Measurements from ENCODE around the gene PRDM2. TPM values are rescaled to one million over a fixed set of nuclear protein-coding genes. Genes with fewer than 3 reads are reported as not detected.

Gene PRDM2
- polyA plus RNA-seq, 1 donor (not counting 4 experiments of a cell fraction or from before 2014, with no cell fraction given) = 13.8 TPM

DNA sequence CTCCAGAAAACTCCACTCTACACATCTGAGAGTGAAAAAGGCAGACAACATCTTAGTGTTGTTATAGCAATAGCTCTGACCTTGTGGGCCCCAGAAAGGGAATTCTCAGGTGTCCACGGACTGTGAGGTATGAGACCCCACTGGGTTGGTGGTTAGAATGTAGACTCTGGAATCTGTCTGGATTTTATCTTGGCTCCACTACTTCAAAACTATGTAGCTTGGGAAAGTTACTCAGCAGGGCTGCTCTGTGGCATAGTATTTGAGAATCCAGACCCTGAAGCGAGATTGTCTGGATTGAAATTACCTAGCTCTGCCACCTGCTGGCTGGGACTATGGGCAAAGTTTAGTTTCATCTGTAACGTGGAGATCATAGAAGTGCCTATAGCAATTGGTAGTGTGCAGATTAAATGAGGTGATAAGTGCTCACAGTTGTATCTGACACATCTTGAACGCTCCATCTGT lies 25.8 kb downstream of the PRDM2 start:
- no peak overlapping the region for H3K4me2 ChIP-seq (ENCODE audit: control insufficient read depth, extremely low read depth, insufficient read depth, low read depth, low read length)
- no peak overlapping the region for H3K4me3 ChIP-seq (ENCODE audit: control insufficient read depth in 2 of 3, extremely low read depth in 1 of 3, insufficient read depth in 2 of 3, low read depth in 1 of 3, low read length in 3 of 3)
- no peak overlapping the region for H3K27ac ChIP-seq (ENCODE audit: control insufficient read depth, insufficient read depth, low read length)
- peaks cover 0 to 3% of the 10 kb centered on the region in 2 experiments for H3K36me3 ChIP-seq (ENCODE audit: control insufficient read depth in 2 of 2, extremely low read depth in 1 of 2, insufficient read depth in 2 of 2, low read length in 2 of 2)
- peaks cover 16% of the 10 kb centered on the region for H3K79me2 ChIP-seq (ENCODE audit: control insufficient read depth, insufficient read depth, low read length)
- peaks cover 14% of the 10 kb centered on the region for H3K4me1 ChIP-seq (ENCODE audit: control insufficient read depth, extremely low read depth, insufficient read depth, low read length)
- no peak for DNase-seq (ENCODE audit: low read depth, low spot score)
- no peak overlapping the region for H3K9ac ChIP-seq (ENCODE audit: control insufficient read depth, extremely low read depth, insufficient read depth, low read length)
- no peaks in the 10 kb centered on the region for H3K9me1 ChIP-seq (ENCODE audit: control insufficient read depth, extremely low read depth, insufficient read depth, low read length)
- H3K9me3 ChIP-seq (ENCODE audit: control insufficient read depth, low read depth, low read length) = no peaks in the 10 kb centered on the region
- H3K27me3 ChIP-seq (ENCODE audit: control insufficient read depth, extremely low read depth, insufficient read depth, low read length) = no peaks in the 10 kb centered on the region
- dilution Hi-C loops (cut with MboI; ENCODE audit: extremely low pct_ligation_motif_present, low sequenced_read_pairs) = no loop called here
- TF ChIP-seq, protein P1, sequence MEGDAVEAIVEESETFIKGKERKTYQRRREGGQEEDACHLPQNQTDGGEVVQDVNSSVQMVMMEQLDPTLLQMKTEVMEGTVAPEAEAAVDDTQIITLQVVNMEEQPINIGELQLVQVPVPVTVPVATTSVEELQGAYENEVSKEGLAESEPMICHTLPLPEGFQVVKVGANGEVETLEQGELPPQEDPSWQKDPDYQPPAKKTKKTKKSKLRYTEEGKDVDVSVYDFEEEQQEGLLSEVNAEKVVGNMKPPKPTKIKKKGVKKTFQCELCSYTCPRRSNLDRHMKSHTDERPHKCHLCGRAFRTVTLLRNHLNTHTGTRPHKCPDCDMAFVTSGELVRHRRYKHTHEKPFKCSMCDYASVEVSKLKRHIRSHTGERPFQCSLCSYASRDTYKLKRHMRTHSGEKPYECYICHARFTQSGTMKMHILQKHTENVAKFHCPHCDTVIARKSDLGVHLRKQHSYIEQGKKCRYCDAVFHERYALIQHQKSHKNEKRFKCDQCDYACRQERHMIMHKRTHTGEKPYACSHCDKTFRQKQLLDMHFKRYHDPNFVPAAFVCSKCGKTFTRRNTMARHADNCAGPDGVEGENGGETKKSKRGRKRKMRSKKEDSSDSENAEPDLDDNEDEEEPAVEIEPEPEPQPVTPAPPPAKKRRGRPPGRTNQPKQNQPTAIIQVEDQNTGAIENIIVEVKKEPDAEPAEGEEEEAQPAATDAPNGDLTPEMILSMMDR (optimal IDR thresholded peaks at IDR 0.05 in 1 of 3, IDR thresholded peaks at IDR 0.05 in 1 of 3, conservative IDR thresholded peaks at IDR 0.05 in 1 of 3; ENCODE audit: extremely low read depth in 1 of 3, insufficient read depth in 2 of 3, low read length in 3 of 3) = peak; percentile 52 to 72 (median 69)
- no peak for TF ChIP-seq EZH2 (IDR thresholded peaks at IDR 0.05; ENCODE audit: low read length)
- no peaks in the 10 kb centered on the region for H4K20me1 ChIP-seq (ENCODE audit: control insufficient read depth, extremely low read depth, insufficient read depth, low read length)
- H2AFZ ChIP-seq (ENCODE audit: control insufficient read depth, low read length) = no peak overlapping the region
- peak; percentile 88 for FAIRE-seq

DNA sequence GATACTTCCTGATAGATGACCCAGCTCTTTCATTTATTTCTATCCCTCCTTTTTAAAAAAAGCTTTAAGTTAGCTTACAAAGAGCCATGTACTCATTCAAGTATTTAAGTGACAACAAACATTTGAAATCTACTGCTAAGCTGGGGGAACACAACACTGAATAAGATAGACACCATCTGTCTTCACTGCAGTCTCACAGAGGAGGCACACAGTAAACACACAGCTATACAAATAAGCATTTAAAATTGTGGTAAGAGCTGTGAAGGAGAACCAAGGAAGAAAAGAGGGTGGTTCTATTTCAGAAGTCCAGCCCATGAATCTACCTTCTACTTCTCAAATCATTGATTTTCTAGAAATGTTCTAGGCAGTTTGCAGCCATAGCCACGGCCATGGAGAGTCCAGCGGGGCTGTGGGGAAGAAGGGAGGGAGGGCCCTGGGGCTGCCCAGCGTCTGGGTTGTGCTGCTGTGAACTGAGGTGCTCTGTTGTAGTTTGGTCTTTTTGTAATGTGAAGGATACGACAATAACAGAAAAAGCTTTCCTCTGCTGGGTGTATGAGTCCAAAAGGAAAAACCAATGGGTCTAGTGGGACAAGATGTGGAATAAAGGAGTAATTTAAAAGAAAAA lies 28.2 kb downstream of the PRDM2 start:
- H3K36me3 ChIP-seq (ENCODE audit: control insufficient read depth in 2 of 2, extremely low read depth in 1 of 2, insufficient read depth in 2 of 2, low read length in 2 of 2) = peaks cover 0 to 3% of the 10 kb centered on the region in 2 experiments
- H3K27me3 ChIP-seq (ENCODE audit: control insufficient read depth, extremely low read depth, insufficient read depth, low read length) = no peaks in the 10 kb centered on the region
- FAIRE-seq (no peak), DNase-seq (ENCODE audit: low read depth, low spot score) (no peak)
- H3K4me3 ChIP-seq (ENCODE audit: control insufficient read depth in 2 of 3, extremely low read depth in 1 of 3, insufficient read depth in 2 of 3, low read depth in 1 of 3, low read length in 3 of 3) = no peak overlapping the region
- peaks cover 18% of the 10 kb centered on the region for H3K4me1 ChIP-seq (ENCODE audit: control insufficient read depth, extremely low read depth, insufficient read depth, low read length)
- H2AFZ ChIP-seq (ENCODE audit: control insufficient read depth, low read length) = no peak overlapping the region
- no peaks in the 10 kb centered on the region for H3K9me3 ChIP-seq (ENCODE audit: control insufficient read depth, low read depth, low read length)
- no peak overlapping the region for H3K27ac ChIP-seq (ENCODE audit: control insufficient read depth, insufficient read depth, low read length)
- no peak overlapping the region for H3K9ac ChIP-seq (ENCODE audit: control insufficient read depth, extremely low read depth, insufficient read depth, low read length)
- dilution Hi-C loops (cut with MboI; ENCODE audit: extremely low pct_ligation_motif_present, low sequenced_read_pairs) = no loop called here
- H3K4me2 ChIP-seq (ENCODE audit: control insufficient read depth, extremely low read depth, insufficient read depth, low read depth, low read length) = no peak overlapping the region
- no peaks in the 10 kb centered on the region for H3K9me1 ChIP-seq (ENCODE audit: control insufficient read depth, extremely low read depth, insufficient read depth, low read length)
- H4K20me1 ChIP-seq (ENCODE audit: control insufficient read depth, extremely low read depth, insufficient read depth, low read length) = no peaks in the 10 kb centered on the region
- peaks cover 14% of the 10 kb centered on the region for H3K79me2 ChIP-seq (ENCODE audit: control insufficient read depth, insufficient read depth, low read length)
- TF ChIP-seq, protein P1 (optimal IDR thresholded peaks at IDR 0.05 in 1 of 3, IDR thresholded peaks at IDR 0.05 in 1 of 3, conservative IDR thresholded peaks at IDR 0.05 in 1 of 3; ENCODE audit: extremely low read depth in 1 of 3, insufficient read depth in 2 of 3, low read length in 3 of 3) = no peak
- no peak for TF ChIP-seq EZH2 (IDR thresholded peaks at IDR 0.05; ENCODE audit: low read length)

Measured in keratinocyte (primary cell).